ENCODE results near the gene UQCC3.
"Not testable (repeated sequence)": the region's sequence is repeated elsewhere in the genome, so short reads cannot be mapped to it uniquely, and the experiment has no call there.

Gene UQCC3

DNA sequence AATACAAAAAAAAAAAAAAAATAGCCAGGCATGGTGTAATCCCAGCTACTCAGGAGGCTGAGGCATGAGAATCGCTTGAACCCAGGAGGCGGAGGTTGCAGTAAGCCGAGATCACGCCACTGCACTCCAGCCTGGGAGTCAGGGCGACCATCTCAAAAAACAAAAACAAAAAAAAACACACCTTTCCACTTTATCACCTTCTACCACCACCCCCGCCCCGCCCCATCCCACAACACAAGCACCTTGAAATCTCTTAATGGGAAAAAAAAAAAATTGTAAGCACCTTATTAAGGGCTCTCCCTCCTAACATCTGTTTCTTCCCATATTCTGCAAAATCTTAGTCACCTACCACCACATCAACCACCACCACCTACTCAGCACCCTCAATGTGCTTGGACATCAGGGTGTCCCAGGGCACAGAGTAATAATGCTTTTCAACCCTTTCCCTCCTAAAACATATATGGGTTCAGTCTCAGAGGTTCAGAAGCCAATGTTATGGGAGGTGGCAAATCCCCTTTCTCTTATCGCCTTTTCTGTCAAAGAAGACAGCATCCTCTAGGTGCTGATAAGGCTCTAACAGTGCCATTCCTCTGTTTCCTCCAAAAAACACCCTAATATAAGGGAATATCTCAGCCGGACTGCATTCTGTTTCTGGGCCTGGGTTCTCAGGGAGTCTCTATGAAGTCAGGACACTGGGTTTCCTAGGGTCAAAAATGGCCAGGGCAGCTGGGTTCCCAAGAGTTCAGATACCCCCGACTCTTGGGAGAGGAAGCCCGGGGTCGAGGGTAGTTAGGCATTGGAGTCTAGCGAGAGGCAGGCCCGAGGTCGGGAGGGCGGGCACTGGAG lies 19.1 kb upstream of the UQCC3 start:
- TF ChIP-seq GATA1 (IDR thresholded peaks at IDR 0.05; ENCODE audit: low read depth, low read length) (no peak), POLR2A (IDR thresholded peaks at IDR 0.05; ENCODE audit: low read length) (no peak)
- peak; percentile 66 to 72 for DNase-seq

DNA sequence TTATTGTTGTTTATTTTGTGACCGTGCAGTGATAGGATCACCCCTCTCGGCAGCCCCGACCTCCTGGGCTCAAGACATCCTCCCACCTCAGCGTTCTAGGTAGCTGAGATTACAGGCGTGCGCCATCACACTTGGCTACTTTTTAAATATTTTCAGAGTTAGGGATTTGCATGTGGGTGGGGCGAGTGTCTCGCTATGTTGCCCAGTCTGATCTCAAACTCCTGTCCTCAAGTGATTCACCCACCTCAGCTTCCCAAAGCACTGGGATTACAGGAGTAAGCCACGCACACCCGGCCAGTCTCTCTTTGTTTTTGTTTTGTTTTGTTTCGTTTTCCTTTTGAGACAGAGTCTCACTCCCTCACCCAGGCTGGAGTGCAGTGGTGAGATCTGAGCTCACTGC lies 17.2 kb upstream of the UQCC3 start:
- TF ChIP-seq GATA1 (IDR thresholded peaks at IDR 0.05; ENCODE audit: low read depth, low read length): no peak
- TF ChIP-seq POLR2A (IDR thresholded peaks at IDR 0.05; ENCODE audit: low read length): no peak
- DNase-seq: no peak

DNA sequence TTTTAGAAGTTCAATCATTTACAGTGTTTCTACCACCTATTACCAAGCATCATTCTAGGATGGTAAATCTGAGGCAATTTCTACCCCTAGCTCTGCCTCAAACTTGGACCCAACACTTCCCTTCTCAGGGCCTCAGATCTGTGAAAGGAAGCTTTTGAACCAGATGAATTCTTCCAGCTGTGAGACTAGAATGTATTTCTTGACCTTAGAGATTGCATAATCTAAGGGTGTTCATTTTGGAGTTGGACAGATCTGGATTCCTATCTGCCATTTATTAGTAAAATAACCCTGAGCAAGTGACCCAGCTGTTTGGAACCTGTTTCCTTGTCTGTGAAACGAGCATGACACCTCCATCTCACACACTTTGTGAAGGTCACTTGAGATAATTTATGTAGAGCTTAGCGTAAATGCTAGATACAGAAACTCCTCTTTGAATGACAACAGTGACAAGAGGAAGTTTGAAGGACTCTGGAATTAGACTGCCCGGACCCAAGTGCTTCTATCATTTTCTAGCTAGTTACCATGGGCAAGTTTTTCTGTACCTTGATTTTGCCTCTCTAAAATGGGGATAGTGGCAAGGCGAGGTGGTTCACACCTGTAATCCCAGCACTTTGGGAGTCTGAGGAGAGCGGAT lies 14.6 kb upstream of the UQCC3 start:
- no peak for DNase-seq
- no peak for TF ChIP-seq GATA1 (IDR thresholded peaks at IDR 0.05; ENCODE audit: low read depth, low read length)
- no peak for TF ChIP-seq POLR2A (IDR thresholded peaks at IDR 0.05; ENCODE audit: low read length)

DNA sequence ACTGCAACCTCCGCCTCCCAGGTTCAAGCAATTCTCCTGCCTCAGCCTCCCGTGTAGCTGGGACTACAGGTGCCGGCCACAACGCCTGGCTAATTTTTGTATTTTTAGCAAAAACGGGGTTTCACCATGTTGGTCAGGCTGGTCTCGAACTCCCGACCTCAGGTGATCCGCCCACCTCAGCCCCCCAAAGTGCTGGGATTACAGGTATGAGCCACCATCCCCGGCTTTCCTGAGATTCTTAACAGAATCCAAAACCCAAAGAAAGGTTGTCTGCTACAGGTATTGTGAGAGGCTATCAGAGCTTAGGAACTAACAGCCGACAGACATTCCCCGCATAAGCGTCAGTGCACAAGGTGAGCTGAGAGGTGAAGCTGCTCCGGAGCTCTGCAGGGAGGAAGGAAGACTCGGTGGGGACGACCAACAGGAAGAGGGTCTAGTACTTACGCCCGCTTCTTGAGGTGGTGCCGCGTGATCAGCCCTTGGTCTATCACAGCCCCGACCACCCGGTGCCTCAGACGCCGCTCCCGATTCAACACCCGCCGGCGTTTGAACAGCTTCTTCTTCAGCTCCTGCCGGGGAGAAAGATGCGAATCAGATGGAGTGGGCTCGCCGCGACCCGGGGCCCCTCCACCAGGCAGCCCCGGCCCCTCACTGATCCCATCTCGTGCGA lies 6.9 kb upstream of the UQCC3 start:
- no peak for TF ChIP-seq GATA1 (IDR thresholded peaks at IDR 0.05; ENCODE audit: low read depth, low read length)
- no peak for TF ChIP-seq POLR2A (IDR thresholded peaks at IDR 0.05; ENCODE audit: low read length)

DNA sequence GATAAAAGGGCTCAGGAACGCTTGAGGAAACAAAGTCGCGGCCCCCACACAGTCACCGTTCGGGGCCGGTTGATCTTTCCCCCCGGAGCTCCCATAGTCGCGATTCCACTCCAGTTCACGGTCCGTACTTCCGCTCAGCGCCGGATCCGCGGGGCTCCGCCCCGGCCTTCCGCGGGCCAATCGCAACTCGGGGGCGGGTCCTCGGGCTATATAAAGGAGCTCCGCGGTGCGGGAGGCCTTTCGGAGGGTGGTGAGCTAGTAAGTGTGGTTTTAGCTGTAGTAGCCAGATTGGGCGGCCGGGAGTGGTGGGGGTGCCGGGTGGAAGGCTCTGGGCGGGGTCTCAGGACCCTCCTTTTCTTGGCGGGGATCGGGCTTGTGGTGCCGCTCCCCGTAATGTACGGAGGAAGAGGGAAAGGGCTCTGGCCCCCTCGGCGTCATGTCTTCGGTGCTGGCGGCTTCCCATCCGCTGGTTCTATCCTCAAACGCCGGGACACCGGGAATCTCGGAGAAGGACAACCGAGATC lies 6.3 kb upstream of the UQCC3 start, which contains the start of the genes C11orf98 and CSKMT:
TSS of gene C11orf98 (minus strand) at position 136 of the 524 bp plus-strand sequence. CDS start at position 95, 41 bp downstream.
TSS of gene CSKMT (plus strand) at position 238 of the 524 bp plus-strand sequence. CDS start 568 bp downstream, outside the sequence.
- TF ChIP-seq POLR2A (IDR thresholded peaks at IDR 0.05; ENCODE audit: low read length) (peak; percentile 100), GATA1 (IDR thresholded peaks at IDR 0.05; ENCODE audit: low read depth, low read length) (no peak)
- DNase-seq: peak; percentile 94 to 96

More for the DNA sequence above, 6.9 kb upstream of the UQCC3 start:
- DNase-seq: peak; percentile 80 to 85

DNA sequence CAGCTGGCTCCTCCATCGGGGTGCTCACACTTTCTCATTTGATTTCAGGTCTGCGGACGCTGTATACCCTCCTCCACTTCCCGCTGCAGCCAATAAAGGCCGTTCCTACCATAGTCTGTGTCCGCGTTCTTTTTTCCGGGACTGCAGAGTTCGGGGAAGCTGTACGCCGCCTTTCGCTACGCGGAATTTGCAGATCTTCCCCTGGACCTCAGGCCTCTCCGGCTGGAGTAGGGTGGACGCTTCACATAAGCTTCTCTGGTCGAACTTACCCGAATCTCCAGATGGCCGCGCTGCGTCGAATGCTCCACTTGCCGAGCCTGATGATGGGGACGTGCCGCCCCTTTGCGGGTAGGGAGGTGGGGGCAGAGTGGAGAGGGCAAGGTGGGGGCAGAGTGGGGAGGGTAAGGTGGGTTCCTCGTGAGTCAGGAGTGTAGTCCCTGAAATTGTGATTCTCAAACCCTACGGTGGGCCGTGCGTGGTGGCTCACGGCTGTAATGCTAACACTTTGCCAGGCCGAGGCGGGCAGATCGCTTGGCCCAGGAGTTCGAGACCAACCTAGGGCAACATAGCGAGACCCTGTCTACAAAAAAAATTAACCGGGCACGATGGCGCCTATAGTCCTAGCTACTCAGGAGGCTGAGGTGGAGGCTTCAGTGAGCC lies 5.7 kb upstream of the UQCC3 start:
- TF ChIP-seq POLR2A (IDR thresholded peaks at IDR 0.05; ENCODE audit: low read length): no peak
- no peak for TF ChIP-seq GATA1 (IDR thresholded peaks at IDR 0.05; ENCODE audit: low read depth, low read length)
- DNase-seq: peak; percentile 71 to 78

DNA sequence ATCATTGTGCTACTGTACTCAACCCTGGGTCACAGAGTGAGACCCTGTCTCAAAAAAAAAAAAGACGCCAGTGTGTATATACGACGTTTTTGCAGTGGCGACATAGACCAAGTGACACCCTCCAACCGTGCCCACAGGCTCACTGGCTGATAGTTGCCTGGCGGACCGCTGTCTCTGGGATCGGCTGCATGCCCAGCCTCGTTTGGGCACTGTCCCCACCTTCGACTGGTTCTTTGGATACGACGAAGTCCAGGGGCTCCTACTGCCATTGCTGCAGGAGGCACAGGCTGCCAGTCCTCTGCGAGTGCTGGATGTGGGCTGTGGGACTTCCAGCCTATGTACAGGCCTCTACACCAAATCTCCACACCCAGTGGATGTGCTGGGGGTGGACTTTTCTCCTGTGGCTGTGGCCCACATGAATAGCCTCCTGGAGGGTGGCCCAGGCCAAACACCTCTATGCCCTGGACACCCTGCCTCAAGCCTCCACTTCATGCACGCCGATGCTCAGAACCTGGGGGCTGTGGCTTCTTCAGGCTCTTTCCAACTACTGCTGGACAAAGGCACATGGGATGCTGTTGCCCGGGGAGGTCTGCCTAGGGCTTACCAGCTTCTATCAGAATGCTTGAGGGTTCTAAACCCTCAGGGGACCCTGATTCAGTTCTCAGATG lies 5.1 kb upstream of the UQCC3 start:
- TF ChIP-seq GATA1 (IDR thresholded peaks at IDR 0.05; ENCODE audit: low read depth, low read length) (no peak), POLR2A (IDR thresholded peaks at IDR 0.05; ENCODE audit: low read length) (peak; percentile 13)
- DNase-seq: no peak

DNA sequence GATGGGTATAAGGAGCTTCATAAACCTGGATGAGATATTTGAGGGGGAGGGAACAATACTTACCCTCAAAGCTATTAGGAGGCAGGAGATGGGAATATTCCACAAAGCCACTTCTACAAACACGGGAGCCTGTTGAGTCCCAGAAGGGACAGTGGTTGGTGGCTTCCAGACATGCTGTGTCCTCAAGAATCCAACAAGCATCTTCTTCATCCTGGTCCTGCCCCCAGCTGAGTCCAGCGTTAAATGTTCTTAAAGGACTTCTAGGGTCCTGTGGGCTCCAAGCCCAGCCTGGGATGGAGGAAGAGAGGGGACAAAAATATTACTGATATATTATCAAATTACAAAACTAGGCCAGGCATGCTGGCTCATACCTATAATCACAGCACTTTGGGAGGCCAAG lies 4.0 kb upstream of the UQCC3 start:
- DNase-seq: no peak
- TF ChIP-seq POLR2A (IDR thresholded peaks at IDR 0.05; ENCODE audit: low read length): no peak
- no peak for TF ChIP-seq GATA1 (IDR thresholded peaks at IDR 0.05; ENCODE audit: low read depth, low read length)

DNA sequence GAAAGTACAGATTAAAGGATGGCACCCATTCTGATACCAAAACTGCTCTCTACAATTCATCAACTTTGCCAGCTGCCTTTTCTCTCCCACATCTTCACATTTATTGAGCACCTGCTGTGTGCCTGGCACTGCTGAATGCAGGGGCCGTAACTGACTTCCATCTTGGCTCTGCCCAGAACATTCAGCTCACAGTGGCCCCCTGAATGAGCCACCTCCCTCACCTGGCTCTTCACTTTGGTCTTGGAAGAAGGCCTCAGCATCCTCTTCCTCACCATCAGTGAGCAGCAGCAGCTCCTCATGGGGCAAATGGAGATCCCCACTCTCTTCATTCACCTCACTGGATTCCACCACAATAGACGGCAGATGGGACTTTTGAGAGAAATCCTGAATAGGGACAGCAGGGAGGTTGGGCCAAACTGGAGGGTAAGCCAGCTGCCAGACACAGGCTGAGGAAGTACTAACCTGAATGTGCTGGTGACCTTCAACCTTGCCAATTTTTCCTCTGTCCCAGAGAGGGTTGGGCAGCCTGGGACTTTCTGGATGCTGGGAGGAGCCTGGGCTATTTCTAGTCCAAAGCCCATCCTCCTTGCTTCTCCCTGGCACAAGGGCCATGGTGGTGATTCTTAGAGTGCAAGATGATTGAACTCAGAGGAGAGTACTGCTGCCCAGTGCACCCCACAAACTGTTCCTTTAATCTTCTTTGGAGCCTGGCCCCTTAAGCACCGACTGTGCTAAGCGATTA lies 1.9 kb upstream of the UQCC3 start:
- peak in 1 of 2 experiments; percentile 45 for DNase-seq
- TF ChIP-seq GATA1 (IDR thresholded peaks at IDR 0.05; ENCODE audit: low read depth, low read length): no peak

DNA sequence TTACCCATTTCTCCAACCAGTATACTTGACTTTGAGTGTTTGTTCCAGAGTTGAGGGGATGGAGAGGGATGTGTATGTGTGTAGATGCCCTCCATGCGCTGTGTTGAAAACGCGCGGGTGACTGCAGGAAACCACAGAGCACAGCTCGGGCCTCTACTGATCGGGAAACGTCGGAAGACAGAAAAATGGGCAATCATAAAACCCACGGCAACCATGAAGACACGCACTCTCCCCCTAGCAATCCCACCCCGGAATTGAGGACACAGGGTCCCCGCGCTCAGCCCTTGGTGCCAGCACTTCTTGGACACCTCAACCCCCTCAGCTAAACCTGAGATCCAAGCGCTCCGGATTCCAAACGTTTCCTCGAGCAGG lies 251 bp upstream of the UQCC3 start:
- TF ChIP-seq POLR2A (IDR thresholded peaks at IDR 0.05; ENCODE audit: low read length) (no peak), GATA1 (IDR thresholded peaks at IDR 0.05; ENCODE audit: low read depth, low read length) (no peak)
- no peak for DNase-seq

DNA sequence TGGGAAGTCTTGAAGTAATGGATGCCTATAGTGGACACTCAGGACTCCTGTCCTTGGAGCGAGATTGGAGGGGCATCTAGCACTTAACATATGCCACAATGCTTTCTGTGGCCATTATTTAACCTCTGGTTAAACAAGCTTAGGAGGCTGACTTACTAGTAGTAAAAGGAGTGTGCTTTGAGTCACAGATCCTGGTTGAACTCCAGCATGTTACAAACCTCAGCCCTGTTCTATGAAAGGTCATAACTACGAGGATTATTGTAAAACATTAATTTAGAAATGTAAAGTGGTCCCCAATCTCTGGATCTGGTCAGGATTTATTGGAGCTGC lies 1.7 kb downstream of the UQCC3 start:
- TF ChIP-seq POLR2A (IDR thresholded peaks at IDR 0.05; ENCODE audit: low read length): no peak
- TF ChIP-seq GATA1 (IDR thresholded peaks at IDR 0.05; ENCODE audit: low read depth, low read length): no peak
- no peak for DNase-seq

DNA sequence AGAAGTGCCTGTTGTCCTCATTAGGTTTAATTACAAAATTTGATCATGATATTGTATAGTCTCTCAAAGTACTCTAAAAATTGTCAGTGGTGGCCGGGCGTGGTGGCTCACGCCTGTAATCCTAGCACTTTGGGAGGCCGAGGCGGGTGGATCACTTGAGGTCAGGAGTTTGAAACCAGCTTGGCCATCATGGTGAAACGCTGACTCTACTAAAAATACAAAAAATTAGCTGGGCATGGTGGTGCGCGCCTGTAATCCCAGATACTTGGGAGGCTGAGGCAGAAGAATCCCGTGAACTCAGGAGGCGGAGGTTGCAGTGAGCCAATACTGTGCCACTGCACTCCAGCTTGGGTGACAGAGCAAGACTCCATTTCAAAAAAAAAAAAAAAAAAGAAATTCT lies 3.9 kb downstream of the UQCC3 start:
- DNase-seq: not testable (repeated sequence)

DNA sequence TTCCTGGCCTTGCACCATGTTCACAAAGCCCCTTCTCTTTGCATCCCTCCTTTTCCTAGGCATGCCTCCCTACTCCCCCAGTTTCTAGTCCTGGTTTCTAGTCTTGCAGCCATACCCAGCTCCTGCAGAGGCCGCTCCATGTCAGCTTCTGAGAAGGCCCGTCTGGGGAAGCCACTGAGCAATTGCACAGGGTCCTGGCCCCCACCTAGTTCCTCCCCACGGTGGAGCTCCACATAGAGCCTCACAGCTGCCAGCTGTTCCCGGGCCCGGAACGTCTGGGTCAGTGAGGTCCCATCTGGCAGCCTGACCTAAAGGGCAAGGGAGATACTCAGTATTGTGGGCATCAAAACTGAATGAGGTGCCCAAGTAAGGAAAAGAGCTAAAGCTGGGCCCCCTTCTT lies 5.2 kb downstream of the UQCC3 start:
- DNase-seq: no peak

More for the DNA sequence above, 5.2 kb downstream of the UQCC3 start:
- TF ChIP-seq GATA1 (IDR thresholded peaks at IDR 0.05; ENCODE audit: low read depth, low read length): no peak
- TF ChIP-seq POLR2A (IDR thresholded peaks at IDR 0.05; ENCODE audit: low read length): no peak

All from erythroblast (primary cell).